ENCODE measurements around the gene APOA5.
"Not testable (repeated sequence)": the region's sequence is repeated elsewhere in the genome, so short reads cannot be mapped to it uniquely, and the experiment has no call there.

APOA5 gene

GRCh38 chr11:116771935-116772334 lies 19.7 kb downstream of the APOA5 start:
- no peak for DNase-seq

GRCh38 chr11:116762132-116762531 lies 29.5 kb downstream of the APOA5 start:
- DNase-seq: no peak

- DNase-seq: not testable (repeated sequence)
Measured at GRCh38 chr11:116756044-116756443, 35.6 kb downstream of the APOA5 start.

GRCh38 chr11:116750070-116750718 lies 41.5 kb downstream of the APOA5 start:
- DNase-seq: no peak

- no peak for DNase-seq
Measured at GRCh38 chr11:116742104-116742503, 49.6 kb downstream of the APOA5 start.

- DNase-seq: no peak
Measured at GRCh38 chr11:116740741-116741140, 50.9 kb downstream of the APOA5 start.

All from activated CD4-positive, alpha-beta T cell treated with anti-CD3 and anti-CD28 coated beads, Interleukin-2, amount 50 U/mL, for 4 hours (primary cell).